EH (cell line): ENCODE measurements around the gene PTPRR.
A peak's percentile ranks its signal among the peaks of the same experiment; 100 is the strongest.
"Not testable (repeated sequence)": the region's sequence is repeated elsewhere in the genome, so short reads cannot be mapped to it uniquely, and the experiment has no call there.

Source experiments
- DNase-seq: peaks from one replicate; pipeline ENCODE4 v3.0.0-alpha.2; 2015; ENCODE audit warnings: low read depth

PTPRR gene

GRCh38 chr12:70840656-70841350, 79.7 kb downstream of the PTPRR start:
- no peak for DNase-seq

GRCh38 chr12:70839544-70839943, 81.0 kb downstream of the PTPRR start:
- DNase-seq, result no peak

GRCh38 chr12:70838127-70838526, 82.4 kb downstream of the PTPRR start:
- no peak for DNase-seq

- DNase-seq, result no peak
These were observed 83.5 kb downstream of the PTPRR start for GRCh38 chr12:70837026-70837425.

GRCh38 chr12:70835948-70836347, 84.6 kb downstream of the PTPRR start:
- no peak for DNase-seq

GRCh38 chr12:70831543-70831942, 89.0 kb downstream of the PTPRR start:
- DNase-seq, result peak; percentile 5

GRCh38 chr12:70830221-70831061, 90.1 kb downstream of the PTPRR start:
- no peak for DNase-seq

GRCh38 chr12:70829070-70829469, 91.5 kb downstream of the PTPRR start:
- no peak for DNase-seq

- DNase-seq, result no peak
These were observed 92.2 kb downstream of the PTPRR start for GRCh38 chr12:70828351-70828750.

- DNase-seq, result no peak
These were observed 94.4 kb downstream of the PTPRR start for GRCh38 chr12:70826156-70826555.

- DNase-seq, result no peak
These were observed 96.0 kb downstream of the PTPRR start for GRCh38 chr12:70824511-70824910.

- DNase-seq, result no peak
These were observed 97.2 kb downstream of the PTPRR start for GRCh38 chr12:70823182-70823976.

GRCh38 chr12:70822412-70822811, 98.1 kb downstream of the PTPRR start:
- no peak for DNase-seq

- no peak for DNase-seq
These were observed 104.6 kb downstream of the PTPRR start for GRCh38 chr12:70815971-70816391.

- no peak for DNase-seq
These were observed 105.5 kb downstream of the PTPRR start for GRCh38 chr12:70815056-70815455.

GRCh38 chr12:70813559-70813958, 107.0 kb downstream of the PTPRR start:
- no peak for DNase-seq

- no peak for DNase-seq
These were observed 108.4 kb downstream of the PTPRR start for GRCh38 chr12:70812136-70812535.

GRCh38 chr12:70809887-70810286, 110.7 kb downstream of the PTPRR start:
- no peak for DNase-seq

GRCh38 chr12:70807993-70808392, 112.5 kb downstream of the PTPRR start:
- DNase-seq, result not testable (repeated sequence)

- DNase-seq, result no peak
These were observed 113.7 kb downstream of the PTPRR start for GRCh38 chr12:70806827-70807226.

- no peak for DNase-seq
These were observed 114.5 kb downstream of the PTPRR start for GRCh38 chr12:70806043-70806442.

- DNase-seq, result no peak
These were observed 122.3 kb downstream of the PTPRR start for GRCh38 chr12:70798016-70798783.
